ENCODE measurements around the gene CEP89. TPM values are rescaled to one million over a fixed set of nuclear protein-coding genes. Genes with fewer than 3 reads are reported as not detected.

CEP89 gene
- total and polyA plus RNA-seq, 2 donors (not counting 1 experiment from before 2014, with no cell fraction given): 6.3 to 13.8 TPM

GRCh38 chr19:32874605-32875004 is 97.2 kb downstream of the CEP89 start:
- no peak for TF ChIP-seq EZH2 (IDR thresholded peaks at IDR 0.05; ENCODE audit: low read length, missing control alignments)
- no peak for TF ChIP-seq CTCF (conservative IDR thresholded peaks at IDR 0.05 in 1 of 2, IDR thresholded peaks at IDR 0.05 in 1 of 2; ENCODE audit: low read depth in 1 of 2, low read length in 2 of 2)
- H3K9me3 ChIP-seq (ENCODE audit: control insufficient read depth, insufficient read depth, low read depth, low read length): no peaks in the 10 kb centered on the region

GRCh38 chr19:32873247-32873959 is 98.4 kb downstream of the CEP89 start:
- DNase-seq (ENCODE audit: low read depth in 2 of 2): no peak
- Histone ChIP-seq H4K20me1 (ENCODE audit: control insufficient read depth, extremely low read depth, insufficient read depth, low read length) (no peaks in the 10 kb centered on the region), H3K36me3 (ENCODE audit: control insufficient read depth, insufficient read depth, low read length) (no peaks in the 10 kb centered on the region), H3K4me1 (ENCODE audit: control insufficient read depth, extremely low read depth, insufficient read depth, low read length) (no peaks in the 10 kb centered on the region), H3K4me2 (ENCODE audit: extremely low read depth, insufficient read depth, low read length) (no peak overlapping the region), H3K79me2 (ENCODE audit: control insufficient read depth, insufficient read depth, low read length) (no peaks in the 10 kb centered on the region), H3K27me3 (ENCODE audit: control insufficient read depth, insufficient read depth, low read length) (no peaks in the 10 kb centered on the region), H2AFZ (ENCODE audit: low read length) (no peak overlapping the region), H3K27ac (ENCODE audit: insufficient read depth, low read length) (no peak overlapping the region), H3K4me3 (replicated peaks in 1 of 4; ENCODE audit: control extremely low read depth in 1 of 4, insufficient read depth in 1 of 4, low read depth in 3 of 4, low read length in 4 of 4) (no peak overlapping the region), H3K9ac (ENCODE audit: insufficient read depth, low read length) (no peak overlapping the region), H3K9me3 (ENCODE audit: control insufficient read depth, insufficient read depth, low read depth, low read length) (no peaks in the 10 kb centered on the region)
- TF ChIP-seq EZH2 (IDR thresholded peaks at IDR 0.05; ENCODE audit: low read length, missing control alignments): no peak
- TF ChIP-seq CTCF (conservative IDR thresholded peaks at IDR 0.05 in 1 of 2, IDR thresholded peaks at IDR 0.05 in 1 of 2; ENCODE audit: low read depth in 1 of 2, low read length in 2 of 2): no peak

More at GRCh38 chr19:32874605-32875004, 97.2 kb downstream of the CEP89 start:
- no peak overlapping the region for H3K27ac ChIP-seq (ENCODE audit: insufficient read depth, low read length)
- no peaks in the 10 kb centered on the region for H3K4me1 ChIP-seq (ENCODE audit: control insufficient read depth, extremely low read depth, insufficient read depth, low read length)
- no peak for DNase-seq (ENCODE audit: low read depth in 2 of 2)
- no peaks in the 10 kb centered on the region for H3K27me3 ChIP-seq (ENCODE audit: control insufficient read depth, insufficient read depth, low read length)
- H3K79me2 ChIP-seq (ENCODE audit: control insufficient read depth, insufficient read depth, low read length): no peaks in the 10 kb centered on the region
- H4K20me1 ChIP-seq (ENCODE audit: control insufficient read depth, extremely low read depth, insufficient read depth, low read length): no peaks in the 10 kb centered on the region
- no peaks in the 10 kb centered on the region for H3K36me3 ChIP-seq (ENCODE audit: control insufficient read depth, insufficient read depth, low read length)
- H3K4me2 ChIP-seq (ENCODE audit: extremely low read depth, insufficient read depth, low read length): no peak overlapping the region
- no peak overlapping the region for H2AFZ ChIP-seq (ENCODE audit: low read length)
- H3K4me3 ChIP-seq (replicated peaks in 1 of 4; ENCODE audit: control extremely low read depth in 1 of 4, insufficient read depth in 1 of 4, low read depth in 3 of 4, low read length in 4 of 4): no peak overlapping the region
- H3K9ac ChIP-seq (ENCODE audit: insufficient read depth, low read length): no peak overlapping the region

GRCh38 chr19:32872391-32872790 is 99.4 kb downstream of the CEP89 start:
- no peaks in the 10 kb centered on the region for H3K4me1 ChIP-seq (ENCODE audit: control insufficient read depth, extremely low read depth, insufficient read depth, low read length)
- H3K4me3 ChIP-seq (replicated peaks in 1 of 4; ENCODE audit: control extremely low read depth in 1 of 4, insufficient read depth in 1 of 4, low read depth in 3 of 4, low read length in 4 of 4): no peak overlapping the region
- H3K36me3 ChIP-seq (ENCODE audit: control insufficient read depth, insufficient read depth, low read length): no peaks in the 10 kb centered on the region
- no peak overlapping the region for H2AFZ ChIP-seq (ENCODE audit: low read length)
- no peak overlapping the region for H3K4me2 ChIP-seq (ENCODE audit: extremely low read depth, insufficient read depth, low read length)
- H3K9ac ChIP-seq (ENCODE audit: insufficient read depth, low read length): no peak overlapping the region
- no peak overlapping the region for H3K27ac ChIP-seq (ENCODE audit: insufficient read depth, low read length)
- no peaks in the 10 kb centered on the region for H3K79me2 ChIP-seq (ENCODE audit: control insufficient read depth, insufficient read depth, low read length)
- no peaks in the 10 kb centered on the region for H3K27me3 ChIP-seq (ENCODE audit: control insufficient read depth, insufficient read depth, low read length)
- no peaks in the 10 kb centered on the region for H4K20me1 ChIP-seq (ENCODE audit: control insufficient read depth, extremely low read depth, insufficient read depth, low read length)
- no peak for DNase-seq (ENCODE audit: low read depth in 2 of 2)
- H3K9me3 ChIP-seq (ENCODE audit: control insufficient read depth, insufficient read depth, low read depth, low read length): no peaks in the 10 kb centered on the region
- TF ChIP-seq EZH2 (IDR thresholded peaks at IDR 0.05; ENCODE audit: low read length, missing control alignments): no peak
- no peak for TF ChIP-seq CTCF (conservative IDR thresholded peaks at IDR 0.05 in 1 of 2, IDR thresholded peaks at IDR 0.05 in 1 of 2; ENCODE audit: low read depth in 1 of 2, low read length in 2 of 2)
